CD14-positive monocyte (primary cell): ENCODE measurements around the gene PTGDR. TPM values are rescaled to one million over a fixed set of nuclear protein-coding genes. Genes with fewer than 3 reads are reported as not detected.

Source experiments
- DNase-seq, 3 donors: peaks; one replicate each; pipeline ENCODE4 v3.0.0-alpha.2; 2011 to 2022
- H2AFZ ChIP-seq: 2 replicates; pipeline ENCODE4 v1.6.0; 2012; ENCODE audit warnings: mild to moderate bottlenecking, low read depth, low read length, inconsistent platforms; ENCODE audit not compliant: insufficient read depth, poor library complexity, severe bottlenecking
- H3K27ac ChIP-seq, 2 donors: 1 replicate in 1 of 2; 2 replicates in 1 of 2; pipeline ENCODE4 v1.5.1; 2012 to 2013; ENCODE audit warnings: low read length in 2 of 2, control low read depth in 1 of 2, inconsistent platforms in 1 of 2, low read depth in 1 of 2, mild to moderate bottlenecking in 1 of 2
- H3K27me3 ChIP-seq, 2 donors: one replicate each; pipeline versions ENCODE4 v1.6.0 to v1.6.1; 2011 to 2013; ENCODE audit warnings: low read length in 2 of 2; ENCODE audit not compliant: control insufficient read depth in 2 of 2, insufficient read depth in 2 of 2
- H3K36me3 ChIP-seq, 2 donors: replicated peaks in 1 of 2; 1 replicate in 1 of 2; 2 replicates in 1 of 2; pipeline versions ENCODE4 v1.5.1 to v1.6.1; 2012 to 2013; ENCODE audit warnings: low read length in 2 of 2, control low read depth in 1 of 2, inconsistent platforms in 1 of 2, mild to moderate bottlenecking in 1 of 2; ENCODE audit not compliant: insufficient read depth in 2 of 2, control insufficient read depth in 1 of 2
- H3K4me1 ChIP-seq, 2 donors: 1 replicate in 1 of 2; 2 replicates in 1 of 2; pipeline versions ENCODE4 v1.5.1 to v1.6.1; 2012 to 2013; ENCODE audit warnings: low read length in 2 of 2, control low read depth in 1 of 2, inconsistent platforms in 1 of 2, mild to moderate bottlenecking in 1 of 2, moderate library complexity in 1 of 2; ENCODE audit not compliant: insufficient read depth in 2 of 2, control insufficient read depth in 1 of 2
- H3K4me2 ChIP-seq: replicated peaks from 2 replicates; pipeline ENCODE3; 2012; ENCODE audit warnings: low read length, moderate library complexity, mild to moderate bottlenecking; ENCODE audit not compliant: poor library complexity, severe bottlenecking; ENCODE audit errors: extremely low read depth
- H3K4me3 ChIP-seq, 3 experiments: fragments of 200-600 bp in 1 of 3; sonication (generic) in 1 of 3; replicated peaks in 1 of 3; 1 replicate in 2 of 3; 2 replicates in 1 of 3; pipeline ENCODE4 v1.5.1; 2011 to 2013; ENCODE audit warnings: low read length in 3 of 3, mild to moderate bottlenecking in 3 of 3, control low read depth in 2 of 3, low read depth in 2 of 3, inconsistent platforms in 1 of 3, moderate library complexity in 1 of 3
- H3K79me2 ChIP-seq: 2 replicates; pipeline ENCODE4 v1.6.0; 2012; ENCODE audit warnings: mild to moderate bottlenecking, control low read depth, inconsistent platforms, low read length, moderate library complexity; ENCODE audit not compliant: insufficient read depth
- H3K9ac ChIP-seq: 2 replicates; pipeline ENCODE4 v1.6.0; 2017; ENCODE audit warnings: low read length, mild to moderate bottlenecking; ENCODE audit not compliant: insufficient read depth, poor library complexity, severe bottlenecking
- H3K9me3 ChIP-seq, 2 donors: replicated peaks in 1 of 2; 1 replicate in 1 of 2; 2 replicates in 1 of 2; pipeline versions ENCODE4 v1.5.1 to v1.6.1; 2012 to 2013; ENCODE audit warnings: low read length in 2 of 2, control low read depth in 1 of 2; ENCODE audit not compliant: control insufficient read depth in 1 of 2, insufficient read depth in 1 of 2
- H4K20me1 ChIP-seq: 2 replicates; pipeline ENCODE4 v1.6.0; 2012; ENCODE audit warnings: mild to moderate bottlenecking, low read length, control low read depth, moderate library complexity; ENCODE audit not compliant: insufficient read depth
- H3K27ac Mint-ChIP-seq, 7 donors: one replicate each; pipeline ENCODE4 v1.8.0; 2020; ENCODE audit warnings: mild to moderate bottlenecking in 7 of 7, mixed read lengths in 7 of 7, moderate library complexity in 6 of 7, inconsistent platforms in 2 of 7
- H3K27me3 Mint-ChIP-seq, 3 donors: one replicate each; pipeline ENCODE4 v1.8.0; 2021 to 2022; ENCODE audit warnings: low read depth in 3 of 3, mild to moderate bottlenecking in 3 of 3, mixed read lengths in 3 of 3, moderate library complexity in 3 of 3, inconsistent platforms in 1 of 3
- H3K36me3 Mint-ChIP-seq, 2 donors: one replicate each; pipeline ENCODE4 v1.8.0; 2020; ENCODE audit warnings: mixed read lengths in 2 of 2, inconsistent platforms in 1 of 2, mild to moderate bottlenecking in 1 of 2
- H3K4me1 Mint-ChIP-seq: one replicate; pipeline ENCODE4 v1.8.0; 2020; ENCODE audit warnings: mild to moderate bottlenecking, mixed read lengths
- H3K4me3 Mint-ChIP-seq, 2 donors: one replicate each; pipeline ENCODE4 v1.8.0; 2020; ENCODE audit warnings: mild to moderate bottlenecking in 2 of 2, mixed read lengths in 2 of 2, moderate library complexity in 1 of 2
- H3K9me3 Mint-ChIP-seq, 7 donors: one replicate each; pipeline ENCODE4 v1.8.0; 2020 to 2022; ENCODE audit warnings: mixed read lengths in 7 of 7, mild to moderate bottlenecking in 6 of 7, moderate library complexity in 6 of 7, inconsistent platforms in 2 of 7
- CTCF ChIP-seq: fragments of 200-600 bp; IDR thresholded peaks from one replicate; pipeline ENCODE4 v1.8.0; 2022; ENCODE audit warnings: antibody characterized with exemption, mild to moderate bottlenecking
- WGBS: methylation state at CpG from one replicate; pipeline ENCODE4 v1.1.5; 2013; ENCODE audit warnings: missing lambda C conversion rate; ENCODE audit not compliant: insufficient coverage; 5-methylcytosine and 5-hydroxymethylcytosine counted together
- intact Hi-C, 2 donors: fragments of 100-400 bp; cut with micrococcal nuclease; formaldehyde crosslinking; loops; one replicate each; pipeline versions ENCODE4 v1.15.0 to v1.15.1; 2023
- polyA plus RNA-seq, 3 donors: library from polyadenylated mRNA; depleted of rRNA in 1 of 3; unstranded in 2 of 3; stranded (reverse) in 1 of 3; fragments of 300-500 nt in 2 of 3; fragments of >200 nt in 1 of 3; fragmentation: Illumina TruSeq in 2 of 3; gene quantifications; 1 replicate in 2 of 3; 2 replicates in 1 of 3; pipeline ENCODE4 v1.2.3, GENCODE V29; 2012 to 2021

The PTGDR gene
- polyA plus RNA-seq, 3 donors, result not detected

DNA sequence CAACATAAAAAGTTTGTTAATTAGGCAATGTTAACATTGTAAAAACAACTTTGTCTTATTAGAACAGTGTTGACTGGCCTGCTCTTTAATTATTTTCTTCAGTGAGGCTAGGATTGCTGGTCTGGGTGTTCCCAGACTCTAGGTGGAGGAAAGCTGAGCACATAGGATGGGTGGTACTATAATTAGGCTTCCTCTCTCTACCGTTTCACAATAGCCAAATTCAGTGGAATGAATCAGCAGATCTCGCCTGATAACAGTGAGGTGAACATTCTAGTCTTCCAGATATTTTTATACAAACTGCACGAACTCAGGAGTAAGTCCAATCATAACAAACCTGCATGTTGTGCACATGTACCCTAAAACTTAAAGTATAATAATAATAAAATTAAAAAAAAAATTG lies 11.9 kb downstream of the PTGDR start:
- H3K4me1 ChIP-seq, result peaks cover 14 to 23% of the 10 kb centered on the region in 2 donors
- peaks cover 0 to 3% (median 0%) of the 10 kb centered on the region in 7 donors for H3K9me3 Mint-ChIP-seq
- H3K27me3 Mint-ChIP-seq, result peaks cover 0 to 3% (median 2%) of the 10 kb centered on the region in 3 donors
- H3K4me3 ChIP-seq, result peak overlapping the region in 1 of 3 experiments; percentile 24
- peaks cover 0 to 2% of the 10 kb centered on the region in 2 donors for H3K36me3 Mint-ChIP-seq
- no peaks in the 10 kb centered on the region for H3K36me3 ChIP-seq
- DNase-seq, result peak; percentile 1 to 26 (median 19)
- no peak overlapping the region for H3K9ac ChIP-seq
- no peak overlapping the region for H2AFZ ChIP-seq
- H3K9me3 ChIP-seq, result no peaks in the 10 kb centered on the region
- WGBS, result no CpG with 5 or more reads among the region's 3 CpGs
- H3K4me1 Mint-ChIP-seq, result peaks cover 21% of the 10 kb centered on the region
- intact Hi-C loops, result no loop called here
- H4K20me1 ChIP-seq, result no peaks in the 10 kb centered on the region
- H3K4me3 Mint-ChIP-seq, result peak overlapping the region in 1 of 2 donors; percentile 63
- TF ChIP-seq CTCF, result no peak
- H3K27ac ChIP-seq, result no peak overlapping the region
- H3K79me2 ChIP-seq, result no peaks in the 10 kb centered on the region
- H3K27ac Mint-ChIP-seq, result peak overlapping the region in 3 of 7 donors; percentile 29 to 38 (median 33)
- peak overlapping the region; percentile 39 for H3K4me2 ChIP-seq
- peaks cover 0 to 4% of the 10 kb centered on the region in 2 donors for H3K27me3 ChIP-seq

- H2AFZ ChIP-seq, result no peak overlapping the region
- H3K79me2 ChIP-seq, result no peaks in the 10 kb centered on the region
- Mint-ChIP-seq H3K36me3 (no peaks in the 10 kb centered on the region), H3K27ac (no peak overlapping the region), H3K4me1 (peaks cover 32% of the 10 kb centered on the region), H3K9me3 (peaks cover 0 to 2% (median 0%) of the 10 kb centered on the region in 7 donors), H3K4me3 (no peak overlapping the region), H3K27me3 (peaks cover 0 to 2% (median 0%) of the 10 kb centered on the region in 3 donors)
- no peaks in the 10 kb centered on the region for H4K20me1 ChIP-seq
- H3K27ac ChIP-seq, result no peak overlapping the region
- intact Hi-C loops, result no loop called here
- no peaks in the 10 kb centered on the region for H3K9me3 ChIP-seq
- peaks cover 20 to 32% of the 10 kb centered on the region in 2 donors for H3K4me1 ChIP-seq
- TF ChIP-seq CTCF, result no peak
- WGBS, result 100% methylated on average over 1 of the region's 2 CpGs
- no peaks in the 10 kb centered on the region for H3K27me3 ChIP-seq
- no peaks in the 10 kb centered on the region for H3K36me3 ChIP-seq
- DNase-seq, result no peak
- H3K4me3 ChIP-seq, result no peak overlapping the region
- H3K9ac ChIP-seq, result no peak overlapping the region
- H3K4me2 ChIP-seq, result no peak overlapping the region
These were observed 15.6 kb downstream of the PTGDR start for GRCh38 chr14:52283099-52283498.
